Spleen (tissue), 11 donors: ENCODE measurements around the gene SREBF2. TPM values are rescaled to one million over a fixed set of nuclear protein-coding genes. Genes with fewer than 3 reads are reported as not detected.
"Not testable (repeated sequence)": the region's sequence is repeated elsewhere in the genome, so short reads cannot be mapped to it uniquely, and the experiment has no call there.

ENCODE experiments used
- DNase-seq: peaks from one replicate; pipeline ENCODE4 v3.0.0-alpha.2; 2020
- H3K27ac ChIP-seq, 8 donors: fragments of 200-600 bp; sonication (generic) in 7 of 8; 1 replicate in 4 of 8; 2 replicates in 4 of 8; pipeline versions ENCODE4 v1.5.0 to v1.8.0; 2016 to 2021; ENCODE audit warnings: inconsistent platforms in 4 of 8, mild to moderate bottlenecking in 4 of 8, moderate library complexity in 1 of 8
- H3K27me3 ChIP-seq, 7 donors: fragments of 200-600 bp; sonication (generic) in 6 of 7; replicated peaks in 1 of 7; 1 replicate in 4 of 7; 2 replicates in 3 of 7; pipeline versions ENCODE4 v1.5.0 to v1.8.0; 2016 to 2021; ENCODE audit warnings: inconsistent platforms in 3 of 7, mild to moderate bottlenecking in 1 of 7
- H3K36me3 ChIP-seq, 6 donors: fragments of 200-600 bp; sonication (generic) in 5 of 6; 1 replicate in 4 of 6; 2 replicates in 2 of 6; pipeline versions ENCODE4 v1.5.0 to v1.8.0; 2016 to 2021; ENCODE audit warnings: inconsistent platforms in 2 of 6
- H3K4me1 ChIP-seq, 6 donors: fragments of 200-600 bp; sonication (generic) in 5 of 6; 1 replicate in 3 of 6; 2 replicates in 3 of 6; pipeline versions ENCODE4 v1.5.0 to v1.8.0; 2016 to 2021; ENCODE audit warnings: inconsistent platforms in 3 of 6
- H3K4me3 ChIP-seq, 8 donors: fragments of 200-600 bp; sonication (generic) in 7 of 8; 1 replicate in 4 of 8; 2 replicates in 4 of 8; pipeline versions ENCODE4 v1.5.0 to v1.8.0; 2016 to 2021; ENCODE audit warnings: inconsistent platforms in 4 of 8, mild to moderate bottlenecking in 4 of 8, moderate library complexity in 2 of 8
- H3K9me3 ChIP-seq, 8 donors: fragments of 200-600 bp; sonication (generic) in 7 of 8; 1 replicate in 4 of 8; 2 replicates in 4 of 8; pipeline versions ENCODE4 v1.5.0 to v1.8.0; 2016 to 2021; ENCODE audit warnings: inconsistent platforms in 4 of 8
- POLR2A ChIP-seq, 3 donors: fragments of 450-650 bp; IDR thresholded peaks; one replicate each; pipeline ENCODE4 v1.5.1; 2017; ENCODE audit warnings: antibody characterized with exemption in 3 of 3, mild to moderate bottlenecking in 1 of 3
- POLR2AphosphoS5 ChIP-seq, 3 donors: sonication (generic); formaldehyde crosslinking; IDR thresholded peaks; one replicate each; pipeline ENCODE4 v1.5.1; 2017; ENCODE audit warnings: antibody characterized with exemption in 3 of 3
- WGBS, 5 donors: extraction: QIAGEN DNeasy Blood & Tissue Kit in 3 of 5; methylation state at CpG; one replicate each; pipeline versions ENCODE4 v1.1.5 to v1.1.7; 2013 to 2018; 5-methylcytosine and 5-hydroxymethylcytosine counted together
- intact Hi-C: fragments of 100-400 bp; cut with DNase I; formaldehyde crosslinking; loops from one replicate; pipeline ENCODE4 v1.15.0; 2023; ENCODE audit warnings: low total_unique reads
- polyA plus RNA-seq, 3 donors: library from polyadenylated mRNA; stranded (reverse); fragments of 200-250 nt; gene quantifications; one replicate each; pipeline ENCODE4 v1.2.1, GENCODE V29; 2013
- total RNA-seq, 7 donors: library from RNA; depleted of rRNA in 3 of 7; stranded (reverse); fragments of >200 nt in 3 of 7; fragmentation: NEBNext Ultra II Directional in 4 of 7; extraction: Animal tissue kit (Norgen Biotek cat#: 25700) in 4 of 7; gene quantifications; one replicate each; pipeline versions ENCODE4 v1.1.0 to v1.2.1, GENCODE V29; 2016 to 2021
- TF ChIP-seq, protein P1 (sequence below), 11 experiments: fragments of 200-600 bp in 7 of 11; fragments of 450-650 bp in 4 of 11; sonication (generic) in 4 of 11; IDR thresholded peaks in 8 of 11; conservative IDR thresholded peaks in 3 of 11; 1 replicate in 7 of 11; 2 replicates in 4 of 11; pipeline versions ENCODE4 v1.4.0 to v1.8.0; 2016 to 2021; ENCODE audit warnings: antibody characterized with exemption in 11 of 11, inconsistent platforms in 4 of 11, mild to moderate bottlenecking in 1 of 11
- donor health status: healthy with polysubstance abuse.
- donor health status: DM: no; HTN: no; CAD: no; lungs with moderate emphysema.
- donor health status: DM: no; HTN: no; CAD: no.
- donor health status: Bipolar disorder and iron deficiency.
- donor health status: healthy.
- donor health status: DM: no; HTN: no; CAD: no.
- donor health status: DM: yes; HTN: yes; CAD: no.

Gene SREBF2
- total and polyA plus RNA-seq, 10 donors = 19.4 to 104 (median 63.3) TPM

DNA sequence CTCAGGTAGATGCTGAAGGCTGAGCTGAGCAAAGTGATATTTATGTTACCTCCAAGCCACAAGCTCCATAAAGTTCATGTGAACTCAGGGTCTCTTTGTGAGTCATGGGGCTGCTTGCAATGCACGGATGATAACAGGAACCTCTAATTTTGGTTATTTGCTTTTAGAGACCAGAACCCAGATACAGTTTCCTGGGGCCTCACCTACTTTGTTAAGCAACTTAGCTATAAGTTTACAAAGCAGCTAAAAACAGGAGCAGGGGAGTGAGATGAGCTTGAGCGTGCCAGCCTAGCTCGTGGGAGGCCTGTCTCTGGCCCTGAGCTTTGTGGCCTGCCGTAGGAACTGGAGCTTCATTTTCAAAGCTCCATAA, 29.2 kb downstream of the SREBF2 start:
- intact Hi-C loops = no loop called here
- H3K27ac ChIP-seq = peak overlapping the region; percentile 69 to 91 (median 82)
- peak in 2 of 3 donors; percentile 64 to 75 for TF ChIP-seq POLR2AphosphoS5 (IDR thresholded peaks at IDR 0.05)
- TF ChIP-seq, protein P1, sequence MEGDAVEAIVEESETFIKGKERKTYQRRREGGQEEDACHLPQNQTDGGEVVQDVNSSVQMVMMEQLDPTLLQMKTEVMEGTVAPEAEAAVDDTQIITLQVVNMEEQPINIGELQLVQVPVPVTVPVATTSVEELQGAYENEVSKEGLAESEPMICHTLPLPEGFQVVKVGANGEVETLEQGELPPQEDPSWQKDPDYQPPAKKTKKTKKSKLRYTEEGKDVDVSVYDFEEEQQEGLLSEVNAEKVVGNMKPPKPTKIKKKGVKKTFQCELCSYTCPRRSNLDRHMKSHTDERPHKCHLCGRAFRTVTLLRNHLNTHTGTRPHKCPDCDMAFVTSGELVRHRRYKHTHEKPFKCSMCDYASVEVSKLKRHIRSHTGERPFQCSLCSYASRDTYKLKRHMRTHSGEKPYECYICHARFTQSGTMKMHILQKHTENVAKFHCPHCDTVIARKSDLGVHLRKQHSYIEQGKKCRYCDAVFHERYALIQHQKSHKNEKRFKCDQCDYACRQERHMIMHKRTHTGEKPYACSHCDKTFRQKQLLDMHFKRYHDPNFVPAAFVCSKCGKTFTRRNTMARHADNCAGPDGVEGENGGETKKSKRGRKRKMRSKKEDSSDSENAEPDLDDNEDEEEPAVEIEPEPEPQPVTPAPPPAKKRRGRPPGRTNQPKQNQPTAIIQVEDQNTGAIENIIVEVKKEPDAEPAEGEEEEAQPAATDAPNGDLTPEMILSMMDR (IDR thresholded peaks at IDR 0.05 in 8 of 11, conservative IDR thresholded peaks at IDR 0.05 in 3 of 11) = no peak
- H3K9me3 ChIP-seq = no peaks in the 10 kb centered on the region
- DNase-seq = no peak
- peaks cover 22 to 88% (median 67%) of the 10 kb centered on the region in 6 donors for H3K4me1 ChIP-seq
- H3K27me3 ChIP-seq = no peaks in the 10 kb centered on the region
- peaks cover 0 to 13% (median 7%) of the 10 kb centered on the region in 6 donors for H3K36me3 ChIP-seq
- WGBS, 5 donors = 22 to 42% (median 30%) methylated on average over 4 of the region's 4 CpGs
- H3K4me3 ChIP-seq = peak overlapping the region in 1 of 8 donors; percentile 7

DNA sequence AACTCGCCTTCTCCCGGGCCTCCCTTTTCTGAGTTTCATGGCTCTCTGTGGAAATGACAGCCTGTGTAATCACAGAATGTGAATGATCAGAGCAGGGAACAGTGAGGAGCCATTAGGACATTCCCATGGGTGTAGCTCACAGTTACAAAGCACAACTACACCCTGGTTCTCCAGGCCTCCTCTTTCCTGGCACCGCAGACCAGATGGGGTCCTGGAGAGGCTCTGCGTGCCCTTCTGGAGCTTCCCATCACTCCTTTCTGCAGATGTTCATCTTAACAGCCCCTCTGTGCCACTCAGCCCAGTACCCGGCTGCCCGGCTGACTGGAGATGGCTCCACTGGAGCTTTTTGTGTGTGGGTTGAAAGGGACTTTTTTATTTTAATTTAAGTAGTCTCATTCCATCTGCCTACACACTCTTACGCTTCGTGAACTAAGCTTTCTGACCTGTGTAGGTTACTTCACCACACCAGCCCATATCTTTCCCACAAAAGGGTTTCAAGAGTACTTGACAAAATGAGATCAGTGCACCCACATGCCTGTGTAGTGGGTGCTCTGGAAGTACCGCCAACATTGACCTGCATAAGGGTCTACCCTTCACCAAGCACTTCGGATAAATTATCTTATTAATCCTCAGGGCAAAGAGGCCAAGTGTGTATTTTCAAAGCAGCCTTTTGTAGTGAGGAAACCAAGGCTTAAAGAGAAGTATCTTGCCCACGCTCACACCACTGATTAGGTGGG, 29.8 kb downstream of the SREBF2 start:
- H3K27ac ChIP-seq = peak overlapping the region; percentile 69 to 91 (median 82)
- WGBS, 5 donors = 45 to 66% (median 58%) methylated on average over 11 of the region's 11 CpGs
- peak overlapping the region in 1 of 8 donors; percentile 7 for H3K4me3 ChIP-seq
- no peaks in the 10 kb centered on the region for H3K27me3 ChIP-seq
- no peaks in the 10 kb centered on the region for H3K9me3 ChIP-seq
- TF ChIP-seq POLR2A (IDR thresholded peaks at IDR 0.05) = no peak
- TF ChIP-seq POLR2AphosphoS5 (IDR thresholded peaks at IDR 0.05) = peak in 1 of 3 donors; percentile 15
- DNase-seq = peak; percentile 81
- intact Hi-C loops = no loop called here
- peaks cover 16 to 83% (median 61%) of the 10 kb centered on the region in 6 donors for H3K4me1 ChIP-seq
- H3K36me3 ChIP-seq = peaks cover 0 to 18% (median 13%) of the 10 kb centered on the region in 6 donors

DNA sequence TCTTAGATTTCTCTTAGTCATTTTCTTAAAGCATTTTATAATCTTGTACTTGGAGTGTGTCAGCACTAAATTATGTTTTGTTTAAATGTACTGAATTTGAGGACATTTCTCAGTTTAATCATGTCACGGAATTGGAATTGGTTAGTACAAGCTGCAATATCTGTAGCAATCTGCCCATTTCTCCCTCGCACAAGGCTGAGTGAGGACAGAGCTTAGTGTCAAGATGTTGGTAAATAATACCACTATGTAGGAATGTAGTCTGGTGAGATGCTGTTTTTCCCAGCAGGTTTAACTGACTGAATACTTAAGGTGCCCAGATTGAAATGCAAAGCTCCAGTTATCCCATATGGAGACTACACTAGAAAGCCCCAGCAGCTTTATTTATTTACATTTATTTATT, 30.6 kb downstream of the SREBF2 start:
- intact Hi-C loops = no loop called here
- H3K36me3 ChIP-seq = peaks cover 0 to 26% (median 21%) of the 10 kb centered on the region in 6 donors
- H3K4me3 ChIP-seq = no peak overlapping the region
- H3K9me3 ChIP-seq = no peaks in the 10 kb centered on the region
- no peaks in the 10 kb centered on the region for H3K27me3 ChIP-seq
- TF ChIP-seq, protein P1 (IDR thresholded peaks at IDR 0.05 in 8 of 11, conservative IDR thresholded peaks at IDR 0.05 in 3 of 11) = no peak
- no peak for TF ChIP-seq POLR2AphosphoS5 (IDR thresholded peaks at IDR 0.05)
- no peak for TF ChIP-seq POLR2A (IDR thresholded peaks at IDR 0.05)
- peaks cover 15 to 75% (median 54%) of the 10 kb centered on the region in 6 donors for H3K4me1 ChIP-seq
- WGBS, 5 donors = 83 to 94% (median 92%) methylated on average over 2 of the region's 2 CpGs
- DNase-seq = no peak
- H3K27ac ChIP-seq = peak overlapping the region; percentile 69 to 91 (median 82)

DNA sequence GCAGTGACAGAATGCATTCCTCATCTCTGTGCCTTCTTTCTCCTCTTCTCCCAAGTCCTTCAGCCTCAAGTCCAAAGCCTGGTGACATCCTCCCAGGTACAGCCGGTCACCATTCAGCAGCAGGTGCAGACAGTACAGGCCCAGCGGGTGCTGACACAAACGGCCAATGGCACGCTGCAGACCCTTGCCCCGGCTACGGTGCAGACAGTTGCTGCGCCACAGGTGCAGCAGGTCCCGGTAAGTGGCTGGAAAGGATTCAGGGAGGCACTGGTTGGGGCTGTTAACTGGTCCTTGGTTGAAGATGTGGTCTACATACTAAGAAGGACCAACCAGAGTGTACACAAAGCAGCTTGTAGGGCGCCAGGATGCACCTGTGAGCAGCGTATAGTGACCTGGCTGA, 35.7 kb downstream of the SREBF2 start:
- Histone ChIP-seq H3K36me3 (peaks cover 0 to 77% (median 59%) of the 10 kb centered on the region in 6 donors), H3K27me3 (no peaks in the 10 kb centered on the region), H3K9me3 (no peaks in the 10 kb centered on the region), H3K27ac (no peak overlapping the region), H3K4me1 (peaks cover 0 to 37% (median 3%) of the 10 kb centered on the region in 6 donors), H3K4me3 (no peak overlapping the region)
- WGBS, 5 donors = 93 to 98% (median 97%) methylated on average over 9 to 10 of the region's 10 CpGs
- no peak for DNase-seq
- TF ChIP-seq, protein P1 (IDR thresholded peaks at IDR 0.05 in 8 of 11, conservative IDR thresholded peaks at IDR 0.05 in 3 of 11) = no peak
- TF ChIP-seq POLR2A (IDR thresholded peaks at IDR 0.05) = no peak
- TF ChIP-seq POLR2AphosphoS5 (IDR thresholded peaks at IDR 0.05) = no peak
- intact Hi-C loops = no loop called here

DNA sequence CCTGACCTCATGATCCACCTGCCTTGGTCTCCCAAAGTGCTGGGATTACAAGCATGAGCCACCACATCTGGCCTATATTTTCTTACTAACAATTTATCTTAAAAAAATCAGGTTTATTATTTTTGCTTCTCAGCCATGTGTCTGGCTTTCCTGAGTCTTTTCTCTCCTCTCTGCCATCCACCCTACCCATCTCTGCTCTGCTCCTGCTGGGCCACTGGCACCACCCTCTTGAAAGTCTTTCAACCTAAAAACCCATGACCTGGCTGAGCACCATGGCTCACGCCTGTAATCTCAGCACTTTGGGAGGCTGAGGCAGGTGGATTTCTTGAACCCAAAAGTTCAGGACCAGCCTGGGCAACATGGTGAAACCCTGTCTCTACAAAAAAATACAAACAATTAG, 37.2 kb downstream of the SREBF2 start:
- H3K27me3 ChIP-seq, H3K27ac ChIP-seq, intact Hi-C loops, H3K9me3 ChIP-seq, DNase-seq, H3K4me3 ChIP-seq: not testable (repeated sequence)
- Histone ChIP-seq H3K4me1 (peaks cover 0 to 24% (median 0%) of the 10 kb centered on the region in 6 donors), H3K36me3 (peaks cover 0 to 92% (median 74%) of the 10 kb centered on the region in 6 donors)
- WGBS, 5 donors = 86 to 100% (median 92%) methylated on average over 1 of the region's 1 CpG
